ENCODE data around the gene C6orf47. TPM values are rescaled to one million over a fixed set of nuclear protein-coding genes. Genes with fewer than 3 reads are reported as not detected.

Gene C6orf47
- total and polyA plus RNA-seq, 10 of the 15 experiments (the other 5 are each of a cell fraction or from before 2014, with no cell fraction given) = 0.16 to 20.4 (median 17.3) TPM; not detected in 1

DNA sequence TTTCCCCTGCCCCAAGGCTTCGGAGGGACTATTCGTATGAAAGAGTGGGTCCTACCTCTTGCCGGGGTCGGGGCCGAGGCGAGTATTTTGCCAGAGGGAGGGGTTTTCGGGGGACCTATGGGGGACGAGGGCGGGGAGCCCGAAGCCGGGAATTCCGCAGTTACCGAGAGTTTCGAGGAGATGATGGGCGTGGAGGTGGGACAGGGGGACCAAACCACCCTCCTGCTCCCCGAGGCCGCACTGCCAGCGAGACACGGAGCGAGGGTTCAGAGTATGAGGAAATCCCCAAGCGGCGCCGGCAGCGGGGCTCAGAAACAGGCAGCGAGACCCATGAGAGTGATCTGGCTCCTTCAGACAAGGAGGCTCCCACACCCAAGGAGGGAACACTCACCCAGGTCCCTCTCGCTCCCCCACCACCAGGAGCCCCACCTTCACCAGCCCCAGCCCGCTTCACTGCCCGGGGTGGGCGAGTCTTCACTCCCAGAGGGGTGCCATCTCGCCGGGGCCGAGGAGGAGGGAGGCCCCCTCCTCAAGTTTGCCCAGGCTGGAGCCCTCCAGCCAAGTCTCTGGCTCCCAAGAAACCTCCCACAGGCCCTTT is 28.8 kb downstream of the C6orf47 start:
- FAIRE-seq (no peak), ATAC-seq (no peak), DNase-seq (ENCODE audit: low read depth, low spot score) (no peak)
- Histone ChIP-seq H2AFZ (ENCODE audit: control insufficient read depth, low read depth, low read length) (no peak overlapping the region), H3K4me2 (ENCODE audit: control insufficient read depth, insufficient read depth) (no peak overlapping the region), H3K36me3 (ENCODE audit: control insufficient read depth in 2 of 2, insufficient read depth in 2 of 2, low read length in 1 of 2) (peaks cover 56 to 66% of the 10 kb centered on the region in 2 experiments), H3K79me2 (ENCODE audit: control insufficient read depth, insufficient read depth, low read length) (no peaks in the 10 kb centered on the region; the same call in 1 of the 2 replicates), H3K27me3 (replicated peaks in 1 of 2; ENCODE audit: control insufficient read depth in 2 of 2, insufficient read depth in 2 of 2, low read length in 1 of 2) (no peaks in the 10 kb centered on the region), H4K20me1 (ENCODE audit: control insufficient read depth, insufficient read depth) (no peaks in the 10 kb centered on the region), H3K4me1 (ENCODE audit: control insufficient read depth, insufficient read depth, low read length) (no peaks in the 10 kb centered on the region), H3K27ac (ENCODE audit: control insufficient read depth, insufficient read depth) (no peak overlapping the region), H3K9ac (ENCODE audit: control insufficient read depth, insufficient read depth, low read length) (no peak overlapping the region), H3K4me3 (no peak overlapping the region), H3K9me3 (replicated peaks; ENCODE audit: control insufficient read depth, insufficient read depth, low read length) (no peaks in the 10 kb centered on the region)
- BruUV-seq (replicated peaks) = no TSS peak
- RAD21 ChIA-PET (ENCODE audit: unreplicated experiment) = no interaction called here
- WGBS (ENCODE audit: insufficient coverage, insufficient replicate concordance, low lambda C conversion rate, missing lambda C conversion rate) = 91% methylated on average over 32 of the region's 32 CpGs
- in situ Hi-C loops (cut with MboI) (no loop called here), intact Hi-C loops (cut with micrococcal nuclease; ENCODE audit: unreplicated experiment) (no loop called here)
- SMC1A ChIA-PET (ENCODE audit: uncharacterized antibody, unreplicated experiment) = no interaction called here
- no peak for TF ChIP-seq SMAD1 (IDR thresholded peaks at IDR 0.05; ENCODE audit: low read depth, partially characterized antibody)
- TF ChIP-seq IKZF2 (IDR thresholded peaks at IDR 0.05) = no peak
- 0 out of 2 replicates have a peak, but pooled peaks have one; percentile 25 for TF ChIP-seq POLR2AphosphoS2 (IDR thresholded peaks at IDR 0.05; ENCODE audit: low read depth, low read length)
- POLR2A ChIA-PET = interaction anchor here (0.7 kb wide), 1 partner anchor 69 kb away, joined by 5 read pairs; no protein-coding TSS in a partner anchor
- CTCF ChIA-PET = no interaction called here

DNA sequence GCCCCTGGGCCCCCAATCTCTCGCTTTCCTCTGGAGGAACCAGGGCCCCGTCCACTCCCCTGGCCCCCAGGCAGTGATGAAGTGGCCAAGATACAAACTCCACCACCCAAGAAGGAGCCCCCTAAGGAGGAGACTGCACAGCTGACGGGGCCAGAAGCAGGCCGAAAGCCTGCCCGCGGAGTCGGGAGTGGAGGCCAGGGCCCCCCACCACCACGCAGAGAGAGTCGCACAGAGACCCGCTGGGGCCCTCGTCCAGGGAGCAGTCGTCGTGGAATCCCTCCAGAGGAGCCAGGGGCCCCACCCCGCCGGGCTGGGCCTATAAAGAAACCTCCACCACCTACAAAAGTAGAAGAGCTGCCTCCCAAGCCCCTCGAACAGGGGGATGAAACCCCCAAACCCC is 29.4 kb downstream of the C6orf47 start:
- DNase-seq (ENCODE audit: low read depth, low spot score) = no peak
- no peak for TF ChIP-seq ZNF622 (IDR thresholded peaks at IDR 0.05)
- no peak for TF ChIP-seq BACH1 (IDR thresholded peaks at IDR 0.05; ENCODE audit: borderline replicate concordance)
- TF ChIP-seq ZBED1 (IDR thresholded peaks at IDR 0.05; ENCODE audit: borderline replicate concordance) = no peak
- no peak for TF ChIP-seq BRCA1 (IDR thresholded peaks at IDR 0.05; ENCODE audit: low read depth, low read length)
- TF ChIP-seq PAX5 (IDR thresholded peaks at IDR 0.05; ENCODE audit: borderline replicate concordance, low read depth, low read length) = no peak
- no peak for TF ChIP-seq HDGF (IDR thresholded peaks at IDR 0.05)
- TF ChIP-seq SREBF2 (IDR thresholded peaks at IDR 0.05; ENCODE audit: low read length) = no peak
- TF ChIP-seq, protein P1, sequence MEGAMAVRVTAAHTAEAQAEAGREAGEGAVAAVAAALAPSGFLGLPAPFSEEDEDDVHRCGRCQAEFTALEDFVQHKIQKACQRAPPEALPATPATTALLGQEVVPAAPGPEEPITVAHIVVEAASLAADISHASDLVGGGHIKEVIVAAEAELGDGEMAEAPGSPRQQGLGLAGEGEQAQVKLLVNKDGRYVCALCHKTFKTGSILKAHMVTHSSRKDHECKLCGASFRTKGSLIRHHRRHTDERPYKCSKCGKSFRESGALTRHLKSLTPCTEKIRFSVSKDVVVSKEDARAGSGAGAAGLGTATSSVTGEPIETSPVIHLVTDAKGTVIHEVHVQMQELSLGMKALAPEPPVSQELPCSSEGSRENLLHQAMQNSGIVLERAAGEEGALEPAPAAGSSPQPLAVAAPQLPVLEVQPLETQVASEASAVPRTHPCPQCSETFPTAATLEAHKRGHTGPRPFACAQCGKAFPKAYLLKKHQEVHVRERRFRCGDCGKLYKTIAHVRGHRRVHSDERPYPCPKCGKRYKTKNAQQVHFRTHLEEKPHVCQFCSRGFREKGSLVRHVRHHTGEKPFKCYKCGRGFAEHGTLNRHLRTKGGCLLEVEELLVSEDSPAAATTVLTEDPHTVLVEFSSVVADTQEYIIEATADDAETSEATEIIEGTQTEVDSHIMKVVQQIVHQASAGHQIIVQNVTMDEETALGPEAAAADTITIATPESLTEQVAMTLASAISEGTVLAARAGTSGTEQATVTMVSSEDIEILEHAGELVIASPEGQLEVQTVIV (IDR thresholded peaks at IDR 0.05; ENCODE audit: borderline replicate concordance, partially characterized antibody) = no peak
- TF ChIP-seq CHD1 (IDR thresholded peaks at IDR 0.05; ENCODE audit: low read depth, low read length) = no peak
- no peak for TF ChIP-seq NRF1 (conservative IDR thresholded peaks at IDR 0.05; ENCODE audit: low read depth, low read length)
- no peak for TF ChIP-seq ZNF217 (IDR thresholded peaks at IDR 0.05)
- TF ChIP-seq STAT1 (conservative IDR thresholded peaks at IDR 0.05) = no peak
- TF ChIP-seq, protein P2, sequence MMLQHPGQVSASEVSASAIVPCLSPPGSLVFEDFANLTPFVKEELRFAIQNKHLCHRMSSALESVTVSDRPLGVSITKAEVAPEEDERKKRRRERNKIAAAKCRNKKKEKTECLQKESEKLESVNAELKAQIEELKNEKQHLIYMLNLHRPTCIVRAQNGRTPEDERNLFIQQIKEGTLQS (IDR thresholded peaks at IDR 0.05; ENCODE audit: borderline replicate concordance, extremely low read depth, low read depth, low read length) = no peak

More for the DNA sequence above, 29.4 kb downstream of the C6orf47 start:
- no peak overlapping the region for H3K27ac ChIP-seq (ENCODE audit: control insufficient read depth, insufficient read depth)
- WGBS (ENCODE audit: insufficient coverage, insufficient replicate concordance, low lambda C conversion rate, missing lambda C conversion rate) = 98% methylated on average over 16 of the region's 16 CpGs
- H4K20me1 ChIP-seq (ENCODE audit: control insufficient read depth, insufficient read depth) = no peaks in the 10 kb centered on the region
- intact Hi-C loops (cut with micrococcal nuclease; ENCODE audit: unreplicated experiment) = no loop called here
- H3K9me3 ChIP-seq (replicated peaks; ENCODE audit: control insufficient read depth, insufficient read depth, low read length) = no peaks in the 10 kb centered on the region
- ATAC-seq = no peak; the same call in 2 of the 3 replicates
- ChIA-PET RAD21 (ENCODE audit: unreplicated experiment) (no interaction called here), CTCF (no interaction called here), POLR2A (interaction anchor here (0.7 kb wide), 1 partner anchor 70 kb away, joined by 5 read pairs; no protein-coding TSS in a partner anchor), SMC1A (ENCODE audit: uncharacterized antibody, unreplicated experiment) (no interaction called here)
- TSS peak; percentile 11 for BruUV-seq (replicated peaks)
- H3K79me2 ChIP-seq (ENCODE audit: control insufficient read depth, insufficient read depth, low read length) = no peaks in the 10 kb centered on the region; the same call in 1 of the 2 replicates
- no peak overlapping the region for H3K4me3 ChIP-seq
- no peak overlapping the region for H3K9ac ChIP-seq (ENCODE audit: control insufficient read depth, insufficient read depth, low read length)
- no peaks in the 10 kb centered on the region for H3K4me1 ChIP-seq (ENCODE audit: control insufficient read depth, insufficient read depth, low read length)
- in situ Hi-C loops (cut with MboI) = no loop called here
- H3K36me3 ChIP-seq (ENCODE audit: control insufficient read depth in 2 of 2, insufficient read depth in 2 of 2, low read length in 1 of 2) = peaks cover 50 to 65% of the 10 kb centered on the region in 2 experiments
- H3K27me3 ChIP-seq (replicated peaks in 1 of 2; ENCODE audit: control insufficient read depth in 2 of 2, insufficient read depth in 2 of 2, low read length in 1 of 2) = no peaks in the 10 kb centered on the region
- H2AFZ ChIP-seq (ENCODE audit: control insufficient read depth, low read depth, low read length) = no peak overlapping the region
- no peak for FAIRE-seq
- H3K4me2 ChIP-seq (ENCODE audit: control insufficient read depth, insufficient read depth) = no peak overlapping the region
